AG10803 (cell line): ENCODE results near the gene TMEM209.
"Not testable (repeated sequence)": the region's sequence is repeated elsewhere in the genome, so short reads cannot be mapped to it uniquely, and the experiment has no call there.

ENCODE experiments used
- DNase-seq: peaks from one replicate; pipeline ENCODE4 v3.0.0; 2010; ENCODE audit warnings: low read depth
- H3K4me3 ChIP-seq: 2 replicates; pipeline ENCODE4 v1.5.1; 2011; ENCODE audit warnings: mild to moderate bottlenecking, low read length, control low read depth
- TF ChIP-seq, protein P1 (sequence below): conservative IDR thresholded peaks from 2 replicates; pipeline ENCODE4 v1.5.1; 2011; ENCODE audit warnings: mild to moderate bottlenecking, low read length, control low read depth, inconsistent platforms

TMEM209 gene

DNA sequence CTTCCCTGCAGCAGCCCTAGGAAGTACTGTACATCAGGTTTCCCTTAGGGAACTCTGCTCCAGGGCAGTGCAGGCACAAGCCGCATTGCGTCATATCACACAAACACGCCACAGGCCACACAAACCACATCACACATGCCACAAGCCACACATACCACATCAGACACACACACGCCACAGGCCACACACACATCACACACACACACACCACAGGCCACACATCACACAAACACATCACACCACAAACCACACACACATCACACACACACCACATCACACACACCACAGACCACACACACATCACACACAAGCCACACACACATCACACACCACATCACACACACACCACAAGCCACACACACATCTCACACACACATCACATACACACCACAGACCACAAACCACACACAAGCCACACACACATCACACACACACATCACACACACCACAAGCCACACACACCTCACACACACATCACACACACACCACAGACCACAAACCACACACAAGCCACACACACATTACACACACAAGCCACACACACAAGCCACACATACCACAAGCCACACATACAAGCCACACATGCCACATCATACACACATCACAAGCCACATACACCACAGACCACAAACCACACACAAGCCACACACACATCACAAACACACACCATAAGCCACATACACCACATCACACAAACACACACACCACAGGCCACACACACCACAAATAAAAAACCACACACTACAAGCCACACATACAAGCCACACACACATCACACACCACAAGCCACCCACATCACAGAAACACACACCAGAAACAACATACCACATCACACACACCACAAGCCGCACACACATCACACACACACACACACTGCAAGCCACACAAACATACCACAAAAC is 53.4 kb downstream of the TMEM209 start:
- peak; percentile 74 for DNase-seq
- TF ChIP-seq, protein P1, sequence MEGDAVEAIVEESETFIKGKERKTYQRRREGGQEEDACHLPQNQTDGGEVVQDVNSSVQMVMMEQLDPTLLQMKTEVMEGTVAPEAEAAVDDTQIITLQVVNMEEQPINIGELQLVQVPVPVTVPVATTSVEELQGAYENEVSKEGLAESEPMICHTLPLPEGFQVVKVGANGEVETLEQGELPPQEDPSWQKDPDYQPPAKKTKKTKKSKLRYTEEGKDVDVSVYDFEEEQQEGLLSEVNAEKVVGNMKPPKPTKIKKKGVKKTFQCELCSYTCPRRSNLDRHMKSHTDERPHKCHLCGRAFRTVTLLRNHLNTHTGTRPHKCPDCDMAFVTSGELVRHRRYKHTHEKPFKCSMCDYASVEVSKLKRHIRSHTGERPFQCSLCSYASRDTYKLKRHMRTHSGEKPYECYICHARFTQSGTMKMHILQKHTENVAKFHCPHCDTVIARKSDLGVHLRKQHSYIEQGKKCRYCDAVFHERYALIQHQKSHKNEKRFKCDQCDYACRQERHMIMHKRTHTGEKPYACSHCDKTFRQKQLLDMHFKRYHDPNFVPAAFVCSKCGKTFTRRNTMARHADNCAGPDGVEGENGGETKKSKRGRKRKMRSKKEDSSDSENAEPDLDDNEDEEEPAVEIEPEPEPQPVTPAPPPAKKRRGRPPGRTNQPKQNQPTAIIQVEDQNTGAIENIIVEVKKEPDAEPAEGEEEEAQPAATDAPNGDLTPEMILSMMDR, result no peak

DNA sequence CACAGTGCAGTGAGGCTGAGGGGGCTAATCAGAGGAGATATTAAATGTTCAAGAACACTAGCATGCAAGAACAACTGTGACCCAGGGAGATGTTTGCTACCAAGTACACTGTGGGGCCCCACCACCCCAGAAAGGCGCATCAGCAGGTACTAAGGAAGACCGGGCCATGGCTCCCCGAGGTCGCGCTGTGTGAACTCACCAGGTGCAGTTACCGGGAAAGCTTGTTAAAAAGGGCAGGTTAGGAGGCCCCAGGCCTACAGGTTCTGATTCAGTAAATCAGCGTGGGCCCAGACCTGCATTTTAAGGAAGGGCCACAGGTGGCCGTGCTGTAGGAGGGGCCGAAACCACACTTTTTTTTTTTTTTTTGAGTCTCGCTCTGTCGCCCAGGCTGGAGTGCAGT is 54.6 kb downstream of the TMEM209 start:
- no peak overlapping the region for H3K4me3 ChIP-seq
- TF ChIP-seq, protein P1, result no peak
- DNase-seq, result no peak

More for the DNA sequence above, 53.4 kb downstream of the TMEM209 start:
- H3K4me3 ChIP-seq, result no peak overlapping the region

DNA sequence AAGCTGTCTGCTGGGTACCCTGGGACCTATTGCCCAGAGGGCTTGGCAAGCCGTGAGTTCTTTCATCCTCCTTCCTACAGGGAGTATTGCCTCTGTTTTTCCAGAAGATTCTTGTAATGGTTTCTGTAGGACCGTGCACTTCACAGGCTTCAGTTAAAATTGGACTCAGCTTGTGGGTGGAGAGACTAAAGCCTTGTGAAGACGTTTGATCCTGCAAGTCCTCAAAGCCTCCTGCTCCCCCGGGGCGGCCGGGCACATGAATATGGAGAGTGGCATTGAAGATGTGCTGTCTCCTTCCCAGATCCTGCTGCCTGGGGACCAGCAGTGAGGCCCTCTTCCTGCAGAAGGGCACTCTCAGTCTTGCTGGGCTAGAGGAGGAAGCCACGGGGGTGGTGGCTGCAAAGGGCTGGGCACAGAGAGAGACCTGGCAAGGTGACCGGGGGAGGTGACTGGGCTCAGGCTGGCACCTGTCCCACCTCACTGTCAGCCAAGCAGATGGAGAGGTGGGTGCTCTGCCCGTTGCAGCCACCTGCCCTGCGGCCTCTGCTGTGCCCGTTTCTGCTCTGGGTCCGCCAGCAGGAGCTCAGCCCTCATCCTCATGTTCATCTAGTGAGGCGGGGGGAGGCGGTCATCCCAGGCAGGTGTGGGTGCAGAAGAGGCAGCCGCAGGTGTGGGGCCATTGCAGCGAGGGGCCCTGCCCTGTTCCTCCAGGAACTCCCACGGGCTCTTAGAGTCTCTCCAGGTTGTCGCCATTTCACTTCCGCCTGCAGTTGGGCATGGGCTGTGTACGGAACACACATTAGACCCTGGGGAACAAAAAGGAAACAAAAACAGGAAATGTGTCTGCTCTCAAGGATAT is 55.7 kb downstream of the TMEM209 start:
- H3K4me3 ChIP-seq, result no peak overlapping the region
- DNase-seq, result no peak
- TF ChIP-seq, protein P1, result no peak

DNA sequence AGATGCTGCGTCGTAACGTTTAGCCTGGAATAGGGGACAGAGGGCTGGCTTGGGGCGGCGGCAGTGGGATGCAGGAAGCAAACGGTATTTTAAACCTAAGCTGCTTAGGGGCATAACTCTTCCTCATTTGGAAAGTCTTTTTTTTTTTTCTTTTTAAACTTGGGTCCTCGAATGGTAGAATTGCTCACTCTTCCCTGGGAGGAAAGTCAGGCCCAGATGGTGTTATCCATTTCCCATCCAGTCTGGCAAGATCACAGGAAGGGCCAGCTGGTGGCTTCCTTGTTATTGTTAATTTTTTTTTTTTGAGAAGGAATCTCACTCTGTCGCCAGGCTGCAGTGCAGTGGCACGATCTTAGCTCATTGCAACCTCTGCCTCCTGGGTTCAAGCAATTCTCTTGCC is 56.6 kb downstream of the TMEM209 start:
- DNase-seq, result peak; percentile 82
- TF ChIP-seq, protein P1, result no peak
- no peak overlapping the region for H3K4me3 ChIP-seq

DNA sequence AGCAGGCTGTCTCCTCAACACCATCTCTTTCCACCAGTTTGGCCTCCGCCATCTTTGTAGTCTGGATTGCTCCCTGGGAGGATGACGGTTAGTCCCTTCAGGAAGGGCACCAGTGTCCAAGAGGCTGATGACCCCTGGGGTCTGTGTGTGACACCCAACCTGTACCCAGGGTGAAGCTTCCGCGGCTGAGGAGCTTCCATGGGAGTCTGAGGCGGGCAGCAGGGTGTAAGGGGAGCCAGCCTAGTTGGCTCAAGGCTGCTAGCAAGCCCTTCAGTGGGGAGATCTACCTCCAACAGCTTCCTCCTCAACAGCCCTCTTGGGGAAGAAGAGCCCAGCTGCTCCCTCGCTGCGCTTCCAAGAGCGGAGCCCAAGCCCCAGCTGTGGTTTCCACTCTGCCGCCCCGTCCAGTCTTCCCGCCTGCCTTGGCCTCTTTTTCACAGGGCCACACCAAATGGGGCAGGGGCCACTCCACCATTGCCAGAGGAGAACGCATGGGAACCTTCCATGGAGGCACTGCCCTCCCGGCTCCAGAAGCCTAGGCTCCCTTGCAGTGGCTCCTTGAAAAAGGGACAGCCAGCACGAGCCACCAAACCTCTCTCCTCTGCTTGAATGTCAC is 57.4 kb downstream of the TMEM209 start:
- no peak overlapping the region for H3K4me3 ChIP-seq
- no peak for DNase-seq
- TF ChIP-seq, protein P1, result no peak

DNA sequence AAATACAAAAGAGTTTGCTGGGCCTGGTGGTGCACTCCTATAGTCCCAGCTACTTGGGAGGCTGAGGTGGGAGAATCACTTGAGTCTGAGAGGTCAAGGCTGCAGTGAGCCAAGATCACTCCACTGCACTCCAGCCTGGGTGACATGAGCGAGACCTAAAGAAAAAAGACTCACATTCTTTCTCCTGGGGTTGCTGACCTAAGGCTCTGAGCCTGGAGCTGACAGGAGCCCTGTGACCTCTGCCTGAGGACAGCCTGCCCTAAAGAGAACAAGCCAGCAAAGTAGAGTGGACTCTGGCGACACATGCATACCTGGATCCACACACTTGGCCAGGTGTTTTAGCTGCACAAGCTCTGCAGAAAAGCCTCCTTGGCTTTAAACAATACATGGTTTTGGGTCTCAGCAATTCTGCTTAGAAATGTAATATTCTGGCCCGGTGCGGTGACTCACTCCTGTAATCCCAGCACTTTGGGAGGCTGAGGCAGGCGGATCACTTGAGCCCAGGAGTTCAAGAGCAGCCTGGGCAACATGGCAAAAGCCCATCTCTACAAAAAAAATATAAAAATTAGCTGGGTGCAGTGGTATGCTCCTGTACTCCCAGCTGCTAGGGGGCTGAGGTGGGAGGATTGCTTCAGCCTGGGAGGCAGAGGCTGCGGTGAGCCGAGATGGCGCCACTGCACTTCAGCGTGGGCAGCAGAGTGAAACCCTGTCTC is 58.4 kb downstream of the TMEM209 start:
- TF ChIP-seq, protein P1, result no peak
- no peak overlapping the region for H3K4me3 ChIP-seq
- no peak for DNase-seq

DNA sequence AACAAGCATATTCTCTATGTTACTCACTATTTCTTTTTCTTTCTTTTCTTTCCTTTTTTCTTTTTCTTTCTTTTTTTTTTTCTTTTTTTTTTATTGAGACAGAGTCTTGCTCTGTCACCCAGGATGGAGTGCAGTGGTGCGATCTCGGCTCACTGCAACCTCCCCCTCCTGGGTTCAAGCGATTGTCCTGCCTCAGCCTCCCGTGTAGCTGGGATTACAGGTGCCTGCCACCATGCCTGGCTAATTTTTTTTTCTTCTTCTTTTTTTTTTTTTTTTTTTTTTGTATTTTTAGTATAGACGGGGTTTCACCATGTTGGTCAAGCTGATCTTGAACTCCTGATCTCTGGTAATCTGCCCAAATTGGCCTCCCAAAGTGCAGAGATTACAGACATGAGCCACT is 59.1 kb downstream of the TMEM209 start:
- H3K4me3 ChIP-seq, DNase-seq: not testable (repeated sequence)
